GM21367 (cell line): Measurements from ENCODE around the gene EHD3.

ENCODE experiments used
- ATAC-seq: cut with Tn5 transposase; IDR thresholded peaks from one replicate; pipeline ENCODE4 v1.9.1; 2021; ENCODE audit not compliant: unreplicated experiment

Gene EHD3

GRCh38 chr2:31254237-31255203 lies 20.6 kb downstream of the EHD3 start:
- no peak for ATAC-seq

GRCh38 chr2:31255911-31256571 lies 22.1 kb downstream of the EHD3 start:
- ATAC-seq = peak; percentile 62

- ATAC-seq = no peak
These were observed 22.8 kb downstream of the EHD3 start for GRCh38 chr2:31256611-31257382.

- peak; percentile 42 for ATAC-seq
These were observed 24.4 kb downstream of the EHD3 start for GRCh38 chr2:31258351-31258750.

- no peak for ATAC-seq
These were observed 25.1 kb downstream of the EHD3 start for GRCh38 chr2:31259075-31259474.

- ATAC-seq = no peak
These were observed 26.9 kb downstream of the EHD3 start for GRCh38 chr2:31260870-31261269.

- ATAC-seq = no peak
These were observed 29.8 kb downstream of the EHD3 start for GRCh38 chr2:31263636-31264190.

- ATAC-seq = no peak
These were observed 31.3 kb downstream of the EHD3 start for GRCh38 chr2:31265234-31265633.

- no peak for ATAC-seq
These were observed 32.9 kb downstream of the EHD3 start for GRCh38 chr2:31266804-31267203.

GRCh38 chr2:31267437-31268120 lies 33.6 kb downstream of the EHD3 start:
- no peak for ATAC-seq

GRCh38 chr2:31268344-31268743 lies 34.4 kb downstream of the EHD3 start:
- ATAC-seq = no peak

- no peak for ATAC-seq
These were observed 35.1 kb downstream of the EHD3 start for GRCh38 chr2:31269087-31269486.

- ATAC-seq = no peak
These were observed 36.2 kb downstream of the EHD3 start for GRCh38 chr2:31270131-31270530.

GRCh38 chr2:31270822-31271231 lies 36.9 kb downstream of the EHD3 start:
- ATAC-seq = no peak

- ATAC-seq = no peak
These were observed 37.9 kb downstream of the EHD3 start for GRCh38 chr2:31271851-31272267.

- no peak for ATAC-seq
These were observed 40.6 kb downstream of the EHD3 start for GRCh38 chr2:31274401-31275075.

- ATAC-seq = no peak
These were observed 42.0 kb downstream of the EHD3 start for GRCh38 chr2:31275976-31276375.

- ATAC-seq = no peak
These were observed 43.7 kb downstream of the EHD3 start for GRCh38 chr2:31277621-31278020.

GRCh38 chr2:31282634-31283033 lies 48.7 kb downstream of the EHD3 start:
- no peak for ATAC-seq
